Colonic mucosa (tissue), 4 donors: ENCODE data around the gene LRCH1. TPM values are rescaled to one million over a fixed set of nuclear protein-coding genes. Genes with fewer than 3 reads are reported as not detected.

ENCODE experiments used
- DNase-seq: peaks from one replicate; pipeline ENCODE4 v3.0.0-alpha.2; 2020
- H3K27ac ChIP-seq: fragments of 200-600 bp; one replicate; pipeline ENCODE4 v1.8.0; 2021
- H3K27me3 ChIP-seq: fragments of 200-600 bp; one replicate; pipeline ENCODE4 v1.8.0; 2021
- H3K36me3 ChIP-seq: fragments of 200-600 bp; one replicate; pipeline ENCODE4 v1.8.0; 2021
- H3K4me1 ChIP-seq: fragments of 200-600 bp; one replicate; pipeline ENCODE4 v1.8.0; 2021; ENCODE audit warnings: mild to moderate bottlenecking
- H3K4me3 ChIP-seq: fragments of 200-600 bp; one replicate; pipeline ENCODE4 v1.8.0; 2021
- H3K9ac ChIP-seq, 2 donors: one replicate each; pipeline ENCODE4 v1.7.0; 2013; ENCODE audit warnings: control low read depth in 2 of 2, low read depth in 2 of 2, low read length in 2 of 2
- H3K9me3 ChIP-seq: fragments of 200-600 bp; one replicate; pipeline ENCODE4 v1.8.0; 2021
- intact Hi-C: fragments of 100-400 bp; cut with DNase I; formaldehyde crosslinking; loops from one replicate; pipeline ENCODE4 v1.14.1; 2022
- total RNA-seq, 2 donors: library from RNA; stranded (reverse); fragmentation: NEBNext Ultra II Directional in 1 of 2; extraction: Animal tissue kit (Norgen Biotek cat#: 25700) in 1 of 2; gene quantifications; one replicate each; pipeline ENCODE4 v1.2.1, GENCODE V29; 2021
- TF ChIP-seq, protein P1 (sequence below): fragments of 200-600 bp; IDR thresholded peaks from one replicate; pipeline ENCODE4 v1.8.0; 2022; ENCODE audit warnings: antibody characterized with exemption, mild to moderate bottlenecking
- donor health status: healthy.
- donor health status: DM: no; HTN: no; CAD: no.
- donor health status: DM: no; HTN: no; CAD: no.

The LRCH1 gene
- total RNA-seq, 2 donors from 2014 or later: 12.8 to 19.6 TPM

DNA sequence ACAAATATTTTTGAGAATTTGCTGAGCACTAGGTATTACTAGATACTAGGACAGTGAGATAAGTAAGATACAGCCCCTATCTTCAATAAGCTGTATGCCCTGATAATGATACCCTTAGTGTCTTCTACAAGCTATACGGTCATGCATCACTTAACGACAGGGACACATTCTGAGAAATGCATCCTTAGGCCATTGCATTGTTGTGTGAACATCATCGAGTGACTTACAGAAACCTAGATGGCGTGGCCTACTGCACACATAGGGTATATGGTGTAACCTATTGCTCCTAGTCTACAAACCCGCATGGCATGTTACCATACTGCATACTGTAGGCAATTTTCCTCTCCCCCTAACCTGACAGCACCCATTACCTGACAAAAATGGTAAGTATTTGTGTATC is 64.9 kb downstream of the LRCH1 start:
- H3K27me3 ChIP-seq: no peaks in the 10 kb centered on the region
- no peak overlapping the region for H3K4me3 ChIP-seq
- TF ChIP-seq, protein P1, sequence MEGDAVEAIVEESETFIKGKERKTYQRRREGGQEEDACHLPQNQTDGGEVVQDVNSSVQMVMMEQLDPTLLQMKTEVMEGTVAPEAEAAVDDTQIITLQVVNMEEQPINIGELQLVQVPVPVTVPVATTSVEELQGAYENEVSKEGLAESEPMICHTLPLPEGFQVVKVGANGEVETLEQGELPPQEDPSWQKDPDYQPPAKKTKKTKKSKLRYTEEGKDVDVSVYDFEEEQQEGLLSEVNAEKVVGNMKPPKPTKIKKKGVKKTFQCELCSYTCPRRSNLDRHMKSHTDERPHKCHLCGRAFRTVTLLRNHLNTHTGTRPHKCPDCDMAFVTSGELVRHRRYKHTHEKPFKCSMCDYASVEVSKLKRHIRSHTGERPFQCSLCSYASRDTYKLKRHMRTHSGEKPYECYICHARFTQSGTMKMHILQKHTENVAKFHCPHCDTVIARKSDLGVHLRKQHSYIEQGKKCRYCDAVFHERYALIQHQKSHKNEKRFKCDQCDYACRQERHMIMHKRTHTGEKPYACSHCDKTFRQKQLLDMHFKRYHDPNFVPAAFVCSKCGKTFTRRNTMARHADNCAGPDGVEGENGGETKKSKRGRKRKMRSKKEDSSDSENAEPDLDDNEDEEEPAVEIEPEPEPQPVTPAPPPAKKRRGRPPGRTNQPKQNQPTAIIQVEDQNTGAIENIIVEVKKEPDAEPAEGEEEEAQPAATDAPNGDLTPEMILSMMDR: no peak
- H3K4me1 ChIP-seq: peaks cover 10% of the 10 kb centered on the region
- no peaks in the 10 kb centered on the region for H3K36me3 ChIP-seq
- intact Hi-C loops: no loop called here
- no peak overlapping the region for H3K9ac ChIP-seq
- no peak overlapping the region for H3K27ac ChIP-seq
- no peaks in the 10 kb centered on the region for H3K9me3 ChIP-seq
- no peak for DNase-seq

DNA sequence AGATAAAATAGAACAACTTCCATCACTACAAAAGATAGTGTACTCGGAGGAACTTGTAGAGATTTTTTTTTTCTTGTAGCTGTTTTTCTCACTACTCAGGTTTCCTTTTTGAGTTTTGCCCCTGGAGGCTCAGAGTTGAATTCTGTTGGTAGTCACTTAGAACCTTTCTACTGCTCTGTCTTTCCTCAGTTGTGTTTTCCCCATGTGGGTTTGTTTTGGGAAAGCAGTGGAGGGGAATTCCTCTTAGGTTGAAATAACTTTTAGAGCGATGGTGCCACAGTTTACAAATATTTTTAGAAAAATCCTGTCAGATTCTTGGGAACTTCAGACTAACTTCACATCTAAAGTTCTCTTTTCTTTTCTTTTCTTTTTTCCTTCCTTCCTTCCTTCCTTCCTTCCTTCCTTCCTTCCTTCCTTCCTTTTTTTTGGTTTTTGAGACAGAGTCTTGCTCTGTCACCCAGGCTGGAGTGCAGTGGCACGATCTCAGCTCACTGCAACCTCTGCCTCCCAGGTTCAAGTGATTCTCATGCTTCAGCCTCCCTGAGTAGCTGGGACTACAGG is 65.8 kb downstream of the LRCH1 start:
- intact Hi-C loops: no loop called here
- Histone ChIP-seq H3K4me3 (no peak overlapping the region), H3K27ac (no peak overlapping the region), H3K27me3 (no peaks in the 10 kb centered on the region), H3K9ac (no peak overlapping the region), H3K4me1 (peaks cover 10% of the 10 kb centered on the region), H3K36me3 (no peaks in the 10 kb centered on the region), H3K9me3 (no peaks in the 10 kb centered on the region)
- no peak for DNase-seq
- TF ChIP-seq, protein P1: no peak

DNA sequence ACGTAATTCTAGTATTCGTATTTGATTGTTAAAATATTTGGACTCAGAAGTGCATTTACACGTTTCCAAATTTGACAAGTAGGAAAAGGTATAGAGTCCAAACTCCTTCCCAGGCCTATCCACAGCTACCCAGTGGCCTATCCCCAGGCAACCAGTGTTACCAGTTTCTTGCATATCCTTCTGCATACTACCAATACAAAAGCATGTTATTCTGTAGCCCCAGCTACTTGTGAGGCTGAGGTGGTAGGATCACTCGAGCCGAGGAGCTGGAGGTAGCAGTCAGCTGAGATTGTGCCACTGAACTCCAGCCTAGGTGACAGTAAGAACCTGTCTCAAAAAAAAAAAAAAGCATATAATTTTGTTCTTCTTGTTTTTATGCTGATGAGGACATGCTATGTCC is 67.1 kb downstream of the LRCH1 start:
- DNase-seq: no peak
- intact Hi-C loops: no loop called here
- H3K9ac ChIP-seq: no peak overlapping the region
- no peak overlapping the region for H3K4me3 ChIP-seq
- H3K27ac ChIP-seq: no peak overlapping the region
- no peaks in the 10 kb centered on the region for H3K36me3 ChIP-seq
- TF ChIP-seq, protein P1: no peak
- no peaks in the 10 kb centered on the region for H3K27me3 ChIP-seq
- H3K9me3 ChIP-seq: no peaks in the 10 kb centered on the region
- H3K4me1 ChIP-seq: peaks cover 10% of the 10 kb centered on the region

DNA sequence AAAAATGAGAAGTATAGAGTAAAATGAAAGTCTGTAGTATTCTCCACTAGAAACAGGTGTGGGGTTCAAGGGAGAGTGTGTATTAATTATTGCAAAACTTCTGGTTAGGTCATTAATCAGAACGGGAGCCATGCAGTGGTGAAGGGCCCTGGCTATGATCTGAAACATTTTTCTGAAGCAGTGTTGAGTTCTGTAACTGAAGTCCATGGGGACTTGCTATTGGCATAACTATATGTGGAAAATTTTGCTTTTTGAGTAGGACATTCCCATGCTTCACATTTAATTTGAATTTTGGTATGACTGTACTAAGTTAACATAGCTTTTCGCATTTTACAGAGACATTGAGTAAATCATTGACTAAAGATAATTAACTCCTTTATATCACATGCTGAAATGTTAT is 67.5 kb downstream of the LRCH1 start:
- peaks cover 10% of the 10 kb centered on the region for H3K4me1 ChIP-seq
- DNase-seq: no peak
- intact Hi-C loops: no loop called here
- TF ChIP-seq, protein P1: no peak
- H3K27me3 ChIP-seq: no peaks in the 10 kb centered on the region
- no peak overlapping the region for H3K27ac ChIP-seq
- H3K4me3 ChIP-seq: no peak overlapping the region
- no peaks in the 10 kb centered on the region for H3K36me3 ChIP-seq
- H3K9me3 ChIP-seq: no peaks in the 10 kb centered on the region
- H3K9ac ChIP-seq: no peak overlapping the region

DNA sequence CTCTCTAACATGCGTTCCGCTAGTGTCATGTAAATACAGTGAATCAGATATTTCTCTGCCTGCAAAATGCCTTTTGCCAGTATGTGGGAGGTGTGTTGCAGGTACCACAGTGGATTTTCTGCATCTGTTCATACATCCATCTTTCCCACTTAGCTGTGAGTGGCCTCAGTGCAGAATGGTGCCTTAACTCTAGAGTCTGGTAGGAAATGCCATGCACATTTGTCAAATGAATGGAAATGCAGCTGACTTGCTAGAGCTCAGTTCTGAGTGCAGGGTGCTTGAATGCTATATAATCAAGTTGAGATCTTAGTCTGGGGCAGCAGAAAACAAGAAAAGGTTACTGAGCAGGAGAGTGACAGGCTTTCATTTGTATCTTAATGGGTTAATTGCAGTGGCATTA is 68.2 kb downstream of the LRCH1 start:
- H3K27me3 ChIP-seq: no peaks in the 10 kb centered on the region
- H3K9ac ChIP-seq: no peak overlapping the region
- H3K36me3 ChIP-seq: no peaks in the 10 kb centered on the region
- peaks cover 10% of the 10 kb centered on the region for H3K4me1 ChIP-seq
- no peak overlapping the region for H3K4me3 ChIP-seq
- no peak for DNase-seq
- TF ChIP-seq, protein P1: no peak
- H3K27ac ChIP-seq: no peak overlapping the region
- no peaks in the 10 kb centered on the region for H3K9me3 ChIP-seq
- intact Hi-C loops: no loop called here
